HepG2 (cell line): ENCODE results near the gene SUSD3. TPM values are rescaled to one million over a fixed set of nuclear protein-coding genes. Genes with fewer than 3 reads are reported as not detected.

Experiments used
- ATF4 ChIP-seq, 2 experiments: fragments of 450-650 bp in 1 of 2; sonication (generic) in 1 of 2; formaldehyde crosslinking; IDR thresholded peaks; 2 replicates each; pipeline versions ENCODE4 v1.5.0 to v1.8.0; 2020 to 2022; ENCODE audit warnings: mild to moderate bottlenecking in 1 of 2, missing genetic modification reagents in 1 of 2
- FOXC1 ChIP-seq: sonication (generic); formaldehyde crosslinking; IDR thresholded peaks from 2 replicates; pipeline ENCODE4 v1.8.0; 2022; ENCODE audit warnings: mild to moderate bottlenecking, missing genetic modification reagents, borderline replicate concordance
- FOXK1 ChIP-seq: sonication (generic); formaldehyde crosslinking; IDR thresholded peaks from 2 replicates; pipeline ENCODE4 v1.4.0; 2020; ENCODE audit warnings: low read depth, missing genetic modification reagents, borderline replicate concordance
- HINFP ChIP-seq: sonication (generic); formaldehyde crosslinking; IDR thresholded peaks from 2 replicates; pipeline ENCODE4 v1.4.0; 2020; ENCODE audit warnings: low read depth, mild to moderate bottlenecking, missing genetic modification reagents
- HOMEZ ChIP-seq: IDR thresholded peaks from 2 replicates; pipeline ENCODE4 v1.6.1; 2016; ENCODE audit warnings: low read depth
- KDM1A ChIP-seq: IDR thresholded peaks from 2 replicates; pipeline ENCODE4 v1.6.1; 2016; ENCODE audit warnings: missing compliant biosample characterization
- KLF13 ChIP-seq: sonication (generic); formaldehyde crosslinking; IDR thresholded peaks from 2 replicates; pipeline ENCODE4 v1.4.0; 2020; ENCODE audit warnings: mild to moderate bottlenecking, missing genetic modification reagents
- NR2C2 ChIP-seq: sonication (generic); formaldehyde crosslinking; IDR thresholded peaks from 2 replicates; pipeline ENCODE4 v1.4.0; 2020; ENCODE audit warnings: missing genetic modification reagents, mild to moderate bottlenecking, moderate library complexity, borderline replicate concordance
- TCF12 ChIP-seq, 2 experiments: fragments of 450-650 bp in 1 of 2; sonication (generic) in 1 of 2; formaldehyde crosslinking in 1 of 2; IDR thresholded peaks; 2 replicates each; pipeline versions ENCODE4 v1.6.1 to v1.8.0; 2017 to 2022; ENCODE audit warnings: antibody characterized with exemption in 1 of 2, mild to moderate bottlenecking in 1 of 2, missing genetic modification reagents in 1 of 2, moderate library complexity in 1 of 2
- TEAD3 ChIP-seq: optimal IDR thresholded peaks from 2 replicates; pipeline ENCODE3; 2016; ENCODE audit warnings: borderline replicate concordance
- TFDP2 ChIP-seq: sonication (generic); formaldehyde crosslinking; IDR thresholded peaks from 2 replicates; pipeline ENCODE4 v1.4.0; 2020; ENCODE audit warnings: missing genetic modification reagents
- ZBTB7B ChIP-seq: sonication (generic); formaldehyde crosslinking; IDR thresholded peaks from 2 replicates; pipeline ENCODE4 v1.4.0; 2020; ENCODE audit warnings: missing genetic modification reagents
- ZFP91 ChIP-seq: sonication (generic); formaldehyde crosslinking; IDR thresholded peaks from 2 replicates; pipeline ENCODE4 v1.9.0; 2022; ENCODE audit warnings: missing genetic modification reagents, mild to moderate bottlenecking, borderline replicate concordance
- ZNF263 ChIP-seq: sonication (generic); formaldehyde crosslinking; IDR thresholded peaks from 2 replicates; pipeline ENCODE4 v1.4.0; 2020; ENCODE audit warnings: missing genetic modification reagents
- ZNF34 ChIP-seq: sonication (generic); formaldehyde crosslinking; IDR thresholded peaks from 2 replicates; pipeline ENCODE4 v1.4.0; 2020; ENCODE audit warnings: mild to moderate bottlenecking, missing genetic modification reagents, borderline replicate concordance
- ZNF496 ChIP-seq: sonication (generic); formaldehyde crosslinking; IDR thresholded peaks from 2 replicates; pipeline ENCODE4 v1.8.1; 2023; ENCODE audit warnings: mild to moderate bottlenecking, moderate library complexity, missing genetic modification reagents; ENCODE audit not compliant: insufficient replicate concordance
- ZNF543 ChIP-seq: sonication (generic); formaldehyde crosslinking; IDR thresholded peaks from 2 replicates; pipeline ENCODE4 v1.4.0; 2020; ENCODE audit warnings: mild to moderate bottlenecking, missing genetic modification reagents
- ZNF781 ChIP-seq: sonication (generic); formaldehyde crosslinking; IDR thresholded peaks from 2 replicates; pipeline ENCODE4 v1.5.1; 2020; ENCODE audit warnings: borderline replicate concordance, mild to moderate bottlenecking, missing genetic modification reagents; ENCODE audit errors: not compliant biosample characterization
- polyA plus RNA-seq, 8 experiments: library from polyadenylated mRNA; depleted of rRNA in 3 of 8; stranded (reverse) in 7 of 8; unstranded in 1 of 8; fragments of >200 nt; fragmentation: Illumina TruSeq in 4 of 8; extraction: Trizol in 4 of 8; gene quantifications; 2 replicates each; pipeline versions ENCODE4 v1.2.1 to v1.2.3, GENCODE V29; 2011 to 2016; ENCODE audit warnings: low read depth in 4 of 8, missing spikeins in 1 of 8, mixed read lengths in 1 of 8; ENCODE audit not compliant: insufficient read depth in 1 of 8
- total RNA-seq, 5 experiments: library from RNA; depleted of rRNA; stranded (reverse); fragments of >200 nt; fragmentation: Illumina TruSeq; extraction: Trizol; gene quantifications; 2 replicates each; pipeline ENCODE4 v1.2.3, GENCODE V29; 2016; ENCODE audit warnings: low read depth in 1 of 5

SUSD3 gene
- total and polyA plus RNA-seq, 2 of the 13 experiments (the other 11 are each of a cell fraction or from before 2014, with no cell fraction given) = 7.0 to 9.1 TPM

GRCh38 chr9:93112116-93112863 is 53.8 kb downstream of the SUSD3 start (continued):
- peak; percentile 83 for TF ChIP-seq ZNF781
- peak; percentile 85 for TF ChIP-seq ZFP91 (CRISPR knock-in tag)
- TF ChIP-seq ZNF34 (CRISPR knock-in tag) = peak; percentile 76; the same call in 1 of the 2 replicates
- TF ChIP-seq ZBTB7B (CRISPR knock-in tag) = peak; percentile 92
- 0 out of 2 replicates have a peak, but pooled peaks have one; percentile 31 for TF ChIP-seq KLF13 (CRISPR knock-in tag)
- TF ChIP-seq ZNF543 (CRISPR knock-in tag) = peak; percentile 90
- TF ChIP-seq FOXK1 (CRISPR knock-in tag) = peak; percentile 72; the same call in 1 of the 2 replicates
- peak; percentile 77 for TF ChIP-seq ZNF263 (CRISPR knock-in tag)
- peak; percentile 67 for TF ChIP-seq TEAD3 (CRISPR knock-in tag)
- TF ChIP-seq FOXC1 (CRISPR knock-in tag) = peak; percentile 96
- TF ChIP-seq TCF12 (IDR thresholded peaks at IDR 0.05) = no peak
- TF ChIP-seq TCF12 (CRISPR knock-in tag; IDR thresholded peaks at IDR 0.05) = no peak
- TF ChIP-seq TFDP2 (CRISPR knock-in tag) = peak; percentile 81
- peak; percentile 92 for TF ChIP-seq NR2C2
- TF ChIP-seq ATF4 (CRISPR knock-in tag; IDR thresholded peaks at IDR 0.05) = 0 out of 4 replicates have a peak, but pooled peaks of 1 of the 2 experiments have one; percentile 59
- 0 out of 2 replicates have a peak, but pooled peaks have one; percentile 63 for TF ChIP-seq HINFP (CRISPR knock-in tag)
- TF ChIP-seq ZNF496 = no peak
- 0 out of 2 replicates have a peak, but pooled peaks have one; percentile 59 for TF ChIP-seq HOMEZ (CRISPR knock-in tag)
- TF ChIP-seq KDM1A (CRISPR knock-in tag) = peak; percentile 72; the same call in 1 of the 2 replicates
